ENCODE data around the gene GRB2.

- TF ChIP-seq POLR2A (IDR thresholded peaks at IDR 0.05) (no peak), CTCF (IDR thresholded peaks at IDR 0.05) (no peak)
These were observed 55.4 kb downstream of the GRB2 start for GRCh38 chr17:75350029-75350428.

Data from lower leg skin (tissue), 3 donors.